ENCODE measurements around the gene NAB2.

GRCh38 chr12:57085999-57086492, 2.9 kb upstream of the NAB2 start:
- no peak for TF ChIP-seq POLR2A (IDR thresholded peaks at IDR 0.05)
- no peak for TF ChIP-seq CTCF (IDR thresholded peaks at IDR 0.05 in 8 of 11, conservative IDR thresholded peaks at IDR 0.05 in 3 of 11)

Data from spleen (tissue), 7 donors.